Measurements from ENCODE around the gene ABT1. TPM values are rescaled to one million over a fixed set of nuclear protein-coding genes. Genes with fewer than 3 reads are reported as not detected.
A peak's percentile ranks its signal among the peaks of the same experiment; 100 is the strongest.

The ABT1 gene
- total and polyA plus RNA-seq, 2 experiments from 2014 or later = 23.4 to 32.1 TPM

DNA sequence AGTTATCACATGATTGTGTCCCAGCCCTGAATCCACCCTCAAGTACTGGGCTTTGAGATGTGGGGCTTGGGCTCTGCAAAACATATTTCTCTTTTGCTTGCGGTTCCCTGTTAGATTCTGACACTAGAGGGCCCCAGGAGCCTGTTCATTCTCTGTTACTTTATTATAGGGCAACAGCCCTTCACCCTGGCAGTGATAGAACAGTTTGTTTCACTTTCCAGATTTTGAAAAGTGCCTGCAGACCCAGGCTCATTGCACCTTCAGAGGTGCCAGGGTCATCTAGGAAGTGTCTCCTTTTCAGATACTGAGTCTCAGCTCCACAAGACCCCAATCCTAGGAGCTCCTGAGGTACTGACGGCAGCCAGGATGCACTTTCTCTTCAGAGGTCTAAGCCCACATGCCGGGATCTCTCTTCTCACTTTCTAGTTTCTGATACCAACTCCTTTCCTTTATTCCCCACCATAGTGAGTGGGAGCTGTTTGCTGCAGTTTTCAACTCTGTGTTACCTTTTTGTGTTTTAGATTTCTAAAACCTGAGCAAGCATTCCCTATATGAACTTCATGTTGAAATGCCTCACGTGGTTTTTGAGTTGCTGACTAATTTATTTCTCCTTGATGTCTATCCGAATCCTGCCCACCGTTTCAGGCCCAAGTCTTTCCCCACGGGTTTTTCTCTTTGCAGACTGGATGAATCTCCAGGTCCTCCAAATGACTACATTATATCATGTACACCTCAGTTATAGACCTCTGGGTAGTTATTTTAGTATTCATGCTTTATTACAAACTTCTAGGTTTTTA lies 10.9 kb downstream of the ABT1 start:
- no peak overlapping the region for H3K4me3 ChIP-seq

DNA sequence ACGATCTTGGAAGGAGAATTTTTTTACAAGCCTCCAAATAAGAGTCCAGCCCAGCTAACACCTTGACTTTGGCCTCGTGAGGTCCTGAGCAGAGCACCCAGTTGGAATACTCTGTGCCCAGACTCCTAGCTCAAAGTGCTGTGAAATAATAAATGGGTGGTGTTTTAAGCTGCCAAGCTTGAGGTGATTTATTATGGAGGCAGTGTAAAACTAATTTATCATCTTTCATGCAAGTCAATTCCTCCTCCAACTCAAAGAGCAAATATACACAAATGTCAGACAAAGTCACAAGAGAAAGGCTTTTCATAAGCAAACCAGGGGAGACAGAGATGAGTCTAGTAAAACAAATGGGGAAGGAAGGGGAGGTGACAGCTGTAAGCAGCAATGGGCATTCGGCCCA lies 12.7 kb downstream of the ABT1 start:
- Histone ChIP-seq H3K79me2 (no peaks in the 10 kb centered on the region), H2AFZ (no peak overlapping the region), H3K4me3 (no peak overlapping the region), H3K9me3 (ENCODE audit: low read depth) (no peaks in the 10 kb centered on the region), H3K27me3 (peaks cover 35% of the 10 kb centered on the region), H3K4me1 (ENCODE audit: insufficient read depth) (no peaks in the 10 kb centered on the region), H3K36me3 (replicated peaks; ENCODE audit: insufficient read depth, low read depth) (no peaks in the 10 kb centered on the region), H3K4me2 (no peak overlapping the region), H3K9me2 (replicated peaks; ENCODE audit: insufficient read depth) (no peaks in the 10 kb centered on the region), H3K27ac (no peak overlapping the region), H4K20me1 (ENCODE audit: insufficient read depth, poor library complexity, severe bottlenecking) (no peaks in the 10 kb centered on the region)
- TF ChIP-seq EZH2phosphoT487 (IDR thresholded peaks at IDR 0.05; ENCODE audit: low read depth, severe bottlenecking, unreplicated experiment) (no peak), EZH2 (IDR thresholded peaks at IDR 0.05; ENCODE audit: borderline replicate concordance) (no peak), CTCF (IDR thresholded peaks at IDR 0.05; ENCODE audit: poor library complexity) (no peak)
- no peak for DNase-seq (ENCODE audit: low spot score)
- WGBS (ENCODE audit: low lambda C conversion rate, missing lambda C conversion rate) = 69% methylated on average over 3 of the region's 3 CpGs

More for the DNA sequence above, 10.9 kb downstream of the ABT1 start:
- Histone ChIP-seq H3K27me3 (peaks cover 16% of the 10 kb centered on the region), H3K27ac (no peak overlapping the region), H3K9me3 (ENCODE audit: low read depth) (no peaks in the 10 kb centered on the region), H3K4me2 (peak overlapping the region; percentile 61), H2AFZ (no peak overlapping the region), H4K20me1 (ENCODE audit: insufficient read depth, poor library complexity, severe bottlenecking) (no peaks in the 10 kb centered on the region), H3K9me2 (replicated peaks; ENCODE audit: insufficient read depth) (no peaks in the 10 kb centered on the region), H3K4me1 (ENCODE audit: insufficient read depth) (no peaks in the 10 kb centered on the region), H3K36me3 (replicated peaks; ENCODE audit: insufficient read depth, low read depth) (no peaks in the 10 kb centered on the region), H3K79me2 (no peaks in the 10 kb centered on the region)
- TF ChIP-seq CTCF (IDR thresholded peaks at IDR 0.05; ENCODE audit: poor library complexity) = peak; percentile 75
- TF ChIP-seq EZH2phosphoT487 (IDR thresholded peaks at IDR 0.05; ENCODE audit: low read depth, severe bottlenecking, unreplicated experiment) = no peak
- TF ChIP-seq EZH2 (IDR thresholded peaks at IDR 0.05; ENCODE audit: borderline replicate concordance) = no peak
- peak; percentile 79 for DNase-seq (ENCODE audit: low spot score)
- WGBS (ENCODE audit: low lambda C conversion rate, missing lambda C conversion rate) = 57% methylated on average over 7 of the region's 7 CpGs

DNA sequence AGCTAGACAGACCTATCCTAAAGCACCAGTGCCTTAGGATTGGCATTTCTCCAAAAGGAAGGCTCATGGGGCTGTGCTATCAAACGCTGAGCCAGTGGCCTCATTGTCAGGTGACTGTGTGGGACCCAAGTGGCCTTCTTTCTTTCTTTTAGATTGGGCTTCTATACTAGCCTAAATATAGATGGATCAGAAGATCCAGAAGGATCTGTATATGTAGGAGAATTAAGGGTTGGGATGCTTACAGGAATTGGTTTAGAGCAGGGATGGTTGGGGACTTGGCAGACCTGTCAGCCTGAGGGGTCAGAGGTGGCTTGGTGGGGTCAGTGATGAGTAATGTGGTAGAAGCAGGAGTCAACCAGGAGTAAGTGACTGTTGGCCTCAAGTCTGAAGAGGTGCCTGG lies 14.8 kb downstream of the ABT1 start:
- WGBS (ENCODE audit: low lambda C conversion rate, missing lambda C conversion rate) = 75% methylated on average over 1 of the region's 1 CpG
- H3K36me3 ChIP-seq (replicated peaks; ENCODE audit: insufficient read depth, low read depth) = no peaks in the 10 kb centered on the region

More for the DNA sequence above, 14.8 kb downstream of the ABT1 start:
- no peak for TF ChIP-seq CTCF (IDR thresholded peaks at IDR 0.05; ENCODE audit: poor library complexity)
- no peak for TF ChIP-seq EZH2 (IDR thresholded peaks at IDR 0.05; ENCODE audit: borderline replicate concordance)
- no peak for TF ChIP-seq EZH2phosphoT487 (IDR thresholded peaks at IDR 0.05; ENCODE audit: low read depth, severe bottlenecking, unreplicated experiment)
- no peaks in the 10 kb centered on the region for H3K79me2 ChIP-seq
- no peak overlapping the region for H2AFZ ChIP-seq
- no peak overlapping the region for H3K27ac ChIP-seq
- no peaks in the 10 kb centered on the region for H3K9me2 ChIP-seq (replicated peaks; ENCODE audit: insufficient read depth)
- peaks cover 44% of the 10 kb centered on the region for H3K27me3 ChIP-seq
- H3K4me2 ChIP-seq = no peak overlapping the region
- no peaks in the 10 kb centered on the region for H3K4me1 ChIP-seq (ENCODE audit: insufficient read depth)
- H3K4me3 ChIP-seq = no peak overlapping the region
- no peak for DNase-seq (ENCODE audit: low spot score)
- no peaks in the 10 kb centered on the region for H4K20me1 ChIP-seq (ENCODE audit: insufficient read depth, poor library complexity, severe bottlenecking)
- no peaks in the 10 kb centered on the region for H3K9me3 ChIP-seq (ENCODE audit: low read depth)

Measured in hepatocyte (in vitro differentiated cells).